Left ventricle myocardium superior (tissue), 1 donor: Measurements from ENCODE around the gene CNOT1. TPM values are rescaled to one million over a fixed set of nuclear protein-coding genes. Genes with fewer than 3 reads are reported as not detected.
A peak's percentile ranks its signal among the peaks of the same experiment; 100 is the strongest.

Experiments used
- ATAC-seq: fragments of 200-7000 bp; cut with Tn5 transposase; one replicate; pipeline ENCODE4 v1.9.1; 2020; ENCODE audit warnings: mild to moderate bottlenecking, moderate library complexity
- DNase-seq: peaks from one replicate; pipeline ENCODE4 v3.0.0-alpha.2; 2020
- intact Hi-C: fragments of 100-400 bp; cut with micrococcal nuclease; formaldehyde crosslinking; loops from one replicate; pipeline ENCODE4 v1.11.0; 2022
- total RNA-seq: library from RNA; stranded (reverse); fragmentation: NEBNext Ultra II Directional; extraction: Animal tissue kit (Norgen Biotek cat#: 25700); gene quantifications from one replicate; pipeline ENCODE4 v1.2.1, GENCODE V29; 2021
- donor health status: DM: no; HTN: yes; CAD: no; lungs with severe emphysema.

The CNOT1 gene
- total RNA-seq, 1 donor from 2014 or later: 88.9 TPM

GRCh38 chr16:58471209-58471975 is 158.2 kb downstream of the CNOT1 start:
- DNase-seq (no peak), ATAC-seq (peak; percentile 38)
- intact Hi-C loops: no loop called here

Other genes starting within 250 kb of the CNOT1 start
- gene GINS3, start 237.4 kb downstream of the CNOT1 start, total RNA-seq: 6.5 TPM
- 580 TPM for gene NDRG4, start 129.7 kb downstream of the CNOT1 start, total RNA-seq
- gene SETD6, start 114.3 kb downstream of the CNOT1 start, total RNA-seq: 15.3 TPM
- gene SLC38A7, start 54.9 kb upstream of the CNOT1 start, total RNA-seq: 36.1 TPM
- gene GOT2, start 104.5 kb upstream of the CNOT1 start, total RNA-seq: 555 TPM